Measurements from ENCODE around the gene POLR2B. TPM values are rescaled to one million over a fixed set of nuclear protein-coding genes. Genes with fewer than 3 reads are reported as not detected.

POLR2B gene
- total RNA-seq, 3 donors from 2014 or later: 56.7 to 78.8 (median 71.9) TPM

DNA sequence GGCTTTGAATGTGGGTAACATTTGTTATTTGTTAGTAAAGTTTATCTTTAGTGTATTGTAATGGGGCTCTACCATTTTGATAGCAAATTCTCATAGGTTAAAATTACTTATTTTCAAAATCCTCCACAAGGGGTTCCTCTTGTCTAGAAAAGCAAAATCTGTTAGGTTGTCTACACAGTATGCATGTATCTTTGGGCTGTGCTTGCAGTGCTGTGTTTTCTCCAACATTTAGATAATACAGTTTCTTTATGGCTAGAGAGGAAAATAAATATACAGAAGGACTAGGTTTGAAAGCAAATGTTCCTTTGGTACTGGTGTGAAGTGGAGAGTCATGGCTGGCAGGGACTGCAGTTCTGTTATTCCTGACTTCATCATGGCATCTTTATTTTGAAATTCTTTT lies 40.3 kb downstream of the POLR2B start:
- ATAC-seq: no peak
- Histone ChIP-seq H3K4me1 (ENCODE audit: low read depth) (no peaks in the 10 kb centered on the region), H3K36me3 (ENCODE audit: low read depth) (peaks cover 7% of the 10 kb centered on the region), H3K9me3 (no peaks in the 10 kb centered on the region), H3K4me3 (no peak overlapping the region)
- intact Hi-C loops (cut with DNase I, micrococcal nuclease): no loop called here
- DNase-seq: no peak
- no peak for TF ChIP-seq CTCF (IDR thresholded peaks at IDR 0.05)

- Histone ChIP-seq H3K36me3 (ENCODE audit: low read depth) (peaks cover 14% of the 10 kb centered on the region), H3K4me1 (ENCODE audit: low read depth) (no peaks in the 10 kb centered on the region), H3K4me3 (no peak overlapping the region), H3K9me3 (no peaks in the 10 kb centered on the region)
- peak; percentile 28 for ATAC-seq
- intact Hi-C loops (cut with DNase I, micrococcal nuclease): no loop called here
- no peak for TF ChIP-seq CTCF (IDR thresholded peaks at IDR 0.05)
- no peak for DNase-seq
Measured at GRCh38 chr4:57020467-57021101, 41.9 kb downstream of the POLR2B start.

GRCh38 chr4:57023104-57023503 lies 44.4 kb downstream of the POLR2B start:
- no peaks in the 10 kb centered on the region for H3K9me3 ChIP-seq
- DNase-seq (no peak), ATAC-seq (no peak)
- TF ChIP-seq CTCF (IDR thresholded peaks at IDR 0.05): no peak
- H3K36me3 ChIP-seq (ENCODE audit: low read depth): peaks cover 15% of the 10 kb centered on the region
- H3K4me1 ChIP-seq (ENCODE audit: low read depth): no peaks in the 10 kb centered on the region
- no peak overlapping the region for H3K4me3 ChIP-seq
- intact Hi-C loops (cut with DNase I, micrococcal nuclease): no loop called here

DNA sequence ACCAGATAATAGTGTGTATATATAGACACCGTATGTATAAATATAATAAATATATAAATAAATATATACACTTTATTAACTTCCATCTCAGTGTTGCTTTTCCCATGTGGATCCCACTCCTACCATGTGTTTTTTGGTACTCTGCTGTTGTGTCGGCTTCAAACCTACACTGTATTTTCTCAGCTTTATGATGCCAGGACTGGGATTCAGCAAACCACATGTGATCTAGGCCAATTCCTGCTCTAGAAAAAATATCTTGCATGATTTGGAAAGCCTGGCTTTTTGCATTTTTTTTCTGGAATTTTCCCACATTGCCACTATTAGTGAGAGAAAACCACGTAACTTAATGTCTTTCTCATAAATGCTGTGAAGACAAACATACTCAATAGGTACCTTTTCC lies 55.8 kb downstream of the POLR2B start:
- no peak for ATAC-seq
- Histone ChIP-seq H3K4me1 (ENCODE audit: low read depth) (no peaks in the 10 kb centered on the region), H3K4me3 (no peak overlapping the region), H3K36me3 (ENCODE audit: low read depth) (no peaks in the 10 kb centered on the region), H3K9me3 (no peaks in the 10 kb centered on the region)
- no peak for TF ChIP-seq CTCF (IDR thresholded peaks at IDR 0.05)
- DNase-seq: no peak
- intact Hi-C loops (cut with DNase I, micrococcal nuclease): no loop called here

GRCh38 chr4:57037982-57038604 lies 59.4 kb downstream of the POLR2B start:
- H3K4me3 ChIP-seq: no peak overlapping the region
- H3K9me3 ChIP-seq: no peaks in the 10 kb centered on the region
- intact Hi-C loops (cut with DNase I, micrococcal nuclease): loop anchor here in 1 of 2 donors (5.0 kb wide), 1 partner anchor 124 kb away; no protein-coding TSS in a partner anchor
- no peaks in the 10 kb centered on the region for H3K36me3 ChIP-seq (ENCODE audit: low read depth)
- ATAC-seq: peak; percentile 89
- TF ChIP-seq CTCF (IDR thresholded peaks at IDR 0.05): peak; percentile 67
- no peaks in the 10 kb centered on the region for H3K4me1 ChIP-seq (ENCODE audit: low read depth)
- peak in 2 of 3 donors; percentile 78 to 84 for DNase-seq
